NCI-H2107 treated with DMSO at 0.1 percent for 48 hours (cell line): ENCODE data around the gene CA9.

Experiments used
- DNase-seq: peaks from one replicate; lab custom pipeline; 2025; ENCODE audit not compliant: unreplicated experiment; lab: John Stamatoyannopoulos, UW

CA9 gene

DNA sequence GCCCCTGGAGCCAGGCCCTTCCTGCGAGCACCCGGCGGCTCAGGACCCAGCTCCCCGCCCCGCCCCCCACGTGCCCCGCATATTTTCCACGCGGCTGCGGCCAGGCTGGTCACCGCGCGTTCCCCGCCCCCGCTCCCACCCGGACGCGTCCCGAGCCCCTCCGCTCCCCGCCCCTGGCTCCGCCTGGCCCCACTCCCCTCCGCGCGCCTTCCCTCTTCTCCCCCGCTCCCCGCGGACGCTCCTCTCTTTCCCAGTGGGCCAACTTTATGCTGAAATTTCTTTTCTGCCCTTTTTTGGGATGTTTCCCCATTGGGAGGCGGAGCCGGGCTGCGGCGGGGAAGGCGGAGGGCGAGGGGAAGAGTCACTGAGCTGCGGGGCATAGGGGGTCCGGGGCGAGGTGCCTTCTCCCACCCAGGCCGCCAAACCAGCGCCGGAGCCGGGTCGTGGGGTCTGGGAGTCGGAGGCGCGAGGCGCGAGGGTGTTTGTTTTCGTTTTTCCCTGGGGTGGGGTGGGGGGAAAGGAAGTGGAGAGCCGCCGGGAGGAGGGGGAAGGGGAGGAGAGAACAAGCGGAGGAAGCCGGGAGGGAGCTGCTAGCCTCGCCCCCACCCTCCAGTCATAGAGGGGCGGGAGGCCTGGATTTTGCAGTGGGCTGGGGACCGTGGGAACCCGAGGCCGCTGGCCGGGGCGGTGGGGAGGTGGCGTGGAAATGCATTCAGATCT lies 17.0 kb downstream of the CA9 start:
- DNase-seq: peak; percentile 8

DNA sequence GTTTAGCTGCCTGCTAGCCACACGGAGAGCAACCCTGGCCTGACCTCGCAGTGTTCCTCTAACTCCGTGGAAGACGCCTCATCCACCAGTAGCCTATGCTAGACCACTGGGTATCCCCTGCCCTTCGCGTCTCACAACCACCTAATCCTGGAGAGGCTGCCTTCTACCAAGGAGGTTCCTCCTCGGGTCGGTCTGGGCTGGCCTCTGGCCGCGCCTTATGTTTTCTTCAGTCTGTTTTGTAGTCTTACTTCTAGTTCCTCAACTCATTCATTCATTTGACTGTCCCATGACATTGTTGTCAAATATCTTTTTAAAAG lies 17.6 kb downstream of the CA9 start:
- DNase-seq: no peak

DNA sequence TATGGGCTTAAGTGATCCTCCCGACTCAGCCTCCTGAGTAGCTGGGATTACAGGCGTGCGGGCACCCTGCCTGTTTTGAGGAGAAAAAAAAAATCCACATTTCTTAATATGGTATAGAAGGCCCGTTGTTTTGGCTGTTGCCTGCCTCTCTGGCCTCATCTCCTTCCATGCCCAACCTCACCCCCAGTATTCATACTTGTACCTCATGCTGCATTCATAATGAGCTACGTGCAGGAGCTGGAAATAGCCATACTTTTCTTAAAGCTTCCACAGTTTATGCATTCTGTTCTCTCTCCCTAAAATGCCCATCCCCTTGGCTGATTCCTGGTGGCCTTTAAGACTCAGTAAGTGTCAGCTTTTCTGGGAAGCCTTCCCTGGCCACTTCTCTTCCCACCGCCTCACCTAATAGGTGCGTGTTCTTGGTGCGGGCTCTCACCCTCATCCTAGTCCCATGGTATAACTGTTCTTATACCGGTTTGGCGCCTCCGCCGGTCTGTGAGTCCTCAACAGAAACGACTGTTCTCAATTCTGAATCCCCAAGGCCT lies 18.1 kb downstream of the CA9 start:
- DNase-seq: no peak

DNA sequence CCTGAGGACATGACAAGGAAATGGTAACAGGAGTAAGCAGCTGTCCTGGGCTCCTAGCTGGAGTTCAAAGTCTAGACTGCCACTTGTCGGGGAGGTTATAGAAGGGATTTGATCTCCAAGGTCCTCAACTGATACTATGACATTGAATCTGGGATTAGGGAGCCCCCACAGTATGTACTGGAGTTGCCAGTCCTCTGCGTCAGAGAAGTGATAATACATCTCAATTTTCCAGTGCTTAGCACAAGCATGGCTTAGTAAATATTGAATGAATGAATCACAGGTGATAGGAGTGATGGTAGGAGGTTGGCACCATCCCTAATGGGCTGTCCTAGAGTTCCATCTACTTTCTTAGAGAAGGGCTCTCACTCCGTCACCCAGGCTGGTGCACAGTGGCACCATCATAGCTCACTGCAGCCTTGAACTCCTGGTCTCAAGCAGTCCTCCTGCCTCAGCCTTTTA lies 22.2 kb downstream of the CA9 start:
- DNase-seq: no peak

DNA sequence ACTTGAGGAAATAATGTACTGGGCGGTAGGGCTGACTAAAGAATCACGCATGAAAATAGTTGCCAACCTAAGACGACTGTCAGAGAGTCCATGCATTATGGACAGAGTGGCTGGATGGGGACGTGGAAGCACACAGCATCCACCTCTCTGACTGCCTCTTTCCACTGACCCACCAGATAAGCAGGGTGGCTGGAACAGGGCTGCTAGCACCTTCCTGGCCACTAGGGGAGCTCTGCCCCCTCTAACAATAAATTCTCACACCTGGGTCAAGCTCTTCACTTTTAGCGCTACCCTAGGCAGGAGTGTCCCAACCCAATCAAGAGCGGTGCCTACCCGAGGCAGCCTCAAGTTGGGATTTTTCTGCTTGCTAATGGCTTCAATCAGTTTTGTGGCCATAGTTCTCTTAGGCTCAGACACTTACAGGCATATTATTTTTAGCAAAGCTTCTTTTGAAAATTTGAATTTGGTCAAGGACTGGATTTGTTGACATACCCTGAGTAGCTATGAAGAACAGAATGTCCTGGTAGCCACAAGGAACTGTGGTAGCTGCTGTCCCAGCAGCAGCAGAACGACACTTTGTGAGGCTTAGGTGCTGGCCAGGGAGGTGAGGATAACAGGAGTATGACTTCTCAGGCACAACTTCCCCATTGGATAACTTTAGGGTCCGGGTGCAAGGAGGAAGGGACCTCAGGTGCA lies 22.9 kb downstream of the CA9 start:
- peak; percentile 7 for DNase-seq

DNA sequence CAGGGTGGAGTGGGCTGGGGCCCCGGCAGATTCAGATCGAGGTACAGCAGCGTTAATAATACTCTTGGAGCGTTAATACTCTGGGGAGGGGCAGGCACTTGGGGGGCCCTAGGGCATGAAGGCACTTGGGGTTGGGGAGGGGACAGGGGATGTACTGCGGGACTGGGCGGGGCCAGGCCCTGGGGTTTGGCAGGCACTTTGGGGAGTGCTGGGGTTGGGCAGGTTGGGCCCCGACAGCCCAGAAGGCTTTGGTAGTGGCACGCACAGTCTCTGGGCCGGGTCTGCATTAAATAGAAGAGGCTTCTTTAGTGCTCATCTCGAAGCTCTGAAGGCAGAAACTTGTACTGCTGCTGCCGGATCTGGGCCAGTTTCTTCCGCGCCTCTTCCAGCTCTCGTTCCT lies 23.8 kb downstream of the CA9 start:
- DNase-seq: no peak

DNA sequence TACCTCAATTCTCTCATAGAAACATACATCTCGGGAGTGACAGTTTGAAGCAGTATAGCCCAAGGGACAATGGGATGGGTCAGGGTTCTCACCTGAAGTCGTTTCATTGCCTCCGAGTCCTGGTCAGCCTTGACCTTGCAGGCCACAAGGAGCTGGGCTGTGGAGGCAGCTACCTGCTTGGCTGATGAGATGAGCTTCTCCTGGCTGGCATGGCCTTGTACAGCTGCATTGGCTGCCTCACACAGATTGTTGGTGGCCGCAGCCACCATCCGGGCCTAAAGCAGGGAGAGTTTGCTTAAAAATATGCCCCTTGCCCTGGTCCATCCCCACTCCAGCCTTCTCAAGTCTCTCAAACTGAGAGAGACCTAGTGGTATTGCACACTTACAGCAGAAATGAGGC lies 24.5 kb downstream of the CA9 start:
- no peak for DNase-seq

DNA sequence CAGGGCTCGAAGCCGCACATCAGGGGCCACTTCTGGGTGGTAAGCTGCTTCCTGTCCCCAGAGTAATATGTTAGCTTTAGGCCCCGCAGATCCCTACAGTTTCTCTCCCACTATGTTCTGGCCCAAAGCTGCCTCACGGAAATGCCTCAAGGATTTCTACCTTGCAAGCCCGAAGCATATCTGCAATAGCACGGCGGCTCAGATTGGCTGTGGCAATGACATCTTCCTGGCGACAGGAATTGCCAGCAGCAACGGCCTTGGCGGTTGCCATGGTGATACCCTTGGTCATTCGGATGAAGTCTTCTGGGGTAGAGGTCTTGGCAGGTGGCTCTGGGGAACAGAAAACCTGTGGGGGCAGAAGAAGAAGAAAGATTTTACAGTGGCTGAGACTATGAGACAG lies 26.3 kb downstream of the CA9 start:
- no peak for DNase-seq

DNA sequence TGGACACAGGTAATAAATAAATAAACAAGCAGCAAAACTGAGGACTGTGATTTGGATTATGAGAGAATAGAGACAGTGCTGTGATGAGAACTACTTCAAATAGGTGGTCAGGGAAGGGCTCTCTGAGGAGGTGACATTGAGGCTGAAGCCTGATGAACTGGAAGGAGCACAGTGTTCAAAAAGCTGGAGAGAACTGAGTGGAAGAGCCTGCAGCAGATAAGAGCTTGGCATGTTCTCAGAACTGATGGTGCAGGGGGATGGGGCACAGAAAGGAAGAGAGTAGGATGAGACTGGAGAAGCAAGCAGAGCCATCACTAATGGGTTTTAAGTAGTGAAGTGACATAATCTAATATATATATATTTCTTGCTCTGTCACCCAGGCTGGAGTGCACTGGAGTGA lies 27.2 kb downstream of the CA9 start:
- DNase-seq: no peak

DNA sequence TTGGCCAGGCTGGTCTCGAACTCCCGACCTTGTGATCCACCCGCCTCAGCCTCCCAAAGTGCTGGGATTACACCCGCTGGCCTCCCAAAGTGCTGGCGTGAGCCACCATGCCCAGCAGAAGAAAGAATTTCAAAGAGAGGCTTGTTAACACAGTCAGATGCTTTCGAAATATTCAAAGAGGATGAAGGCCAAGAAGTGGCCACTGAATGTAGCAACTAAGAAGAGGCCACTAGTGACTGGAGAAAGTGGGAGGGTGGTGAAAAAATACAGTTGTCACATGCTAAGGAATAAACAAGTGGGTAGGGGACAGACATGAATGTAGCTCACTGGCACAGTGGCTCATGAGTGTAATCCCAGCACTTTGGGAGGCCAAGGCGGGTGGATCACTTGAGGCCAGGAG lies 29.0 kb downstream of the CA9 start:
- DNase-seq: no peak

DNA sequence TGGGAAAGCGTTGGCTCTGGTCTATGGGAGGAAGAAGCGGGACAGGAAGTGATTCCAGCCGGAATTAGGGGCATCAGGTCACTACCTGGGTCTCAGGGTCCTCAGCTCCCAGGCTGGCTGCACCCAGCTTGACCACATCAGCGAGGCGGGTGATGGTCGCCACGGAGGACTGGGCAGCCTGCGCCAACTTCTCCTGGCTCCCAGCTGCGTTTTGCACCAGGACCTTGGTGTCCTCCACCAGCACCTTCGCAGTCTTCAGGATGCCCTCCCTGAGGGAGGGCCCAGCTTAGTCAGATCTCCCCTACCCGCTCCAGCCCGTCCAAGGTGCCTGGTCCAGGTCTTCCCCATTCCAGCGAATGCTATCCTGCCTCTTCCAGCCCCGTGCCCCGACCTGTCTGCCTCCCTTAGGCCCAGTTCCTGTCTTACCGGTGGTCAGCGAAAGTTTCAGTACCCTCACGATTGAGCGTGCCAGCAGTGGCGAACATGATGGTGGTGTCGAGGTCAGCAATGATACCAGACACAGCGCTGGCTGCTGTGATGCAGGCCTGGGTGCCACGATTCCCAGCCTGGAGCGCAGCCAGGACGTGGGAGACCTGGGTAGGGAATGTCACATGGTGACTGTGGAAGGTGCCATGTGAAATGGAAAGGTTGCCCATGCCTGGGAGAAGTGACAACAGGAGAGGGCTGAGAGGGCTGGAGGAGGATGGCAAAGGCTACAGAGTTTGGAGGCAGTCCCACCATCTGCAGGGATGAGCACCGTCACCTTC lies 30.4 kb downstream of the CA9 start:
- DNase-seq: no peak

DNA sequence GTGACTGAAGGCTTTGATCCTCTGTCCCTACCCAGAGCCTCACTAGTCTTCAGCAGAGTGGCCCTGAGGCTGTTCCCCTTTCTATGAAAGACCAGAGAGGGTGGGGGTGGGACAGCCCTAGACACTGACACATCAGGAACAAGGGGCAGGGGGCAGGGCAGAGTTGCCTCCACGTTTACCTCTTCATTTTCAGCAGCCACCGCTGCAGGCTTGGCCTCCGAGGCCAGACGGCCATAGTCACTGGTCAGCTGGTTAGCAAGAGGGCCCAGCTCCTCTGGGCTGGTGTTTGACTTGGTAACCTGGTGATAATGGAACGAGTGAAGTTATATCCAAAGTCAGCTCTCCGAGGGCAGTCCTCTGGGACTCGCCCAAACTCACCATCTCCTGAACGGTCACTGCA lies 31.6 kb downstream of the CA9 start:
- no peak for DNase-seq

DNA sequence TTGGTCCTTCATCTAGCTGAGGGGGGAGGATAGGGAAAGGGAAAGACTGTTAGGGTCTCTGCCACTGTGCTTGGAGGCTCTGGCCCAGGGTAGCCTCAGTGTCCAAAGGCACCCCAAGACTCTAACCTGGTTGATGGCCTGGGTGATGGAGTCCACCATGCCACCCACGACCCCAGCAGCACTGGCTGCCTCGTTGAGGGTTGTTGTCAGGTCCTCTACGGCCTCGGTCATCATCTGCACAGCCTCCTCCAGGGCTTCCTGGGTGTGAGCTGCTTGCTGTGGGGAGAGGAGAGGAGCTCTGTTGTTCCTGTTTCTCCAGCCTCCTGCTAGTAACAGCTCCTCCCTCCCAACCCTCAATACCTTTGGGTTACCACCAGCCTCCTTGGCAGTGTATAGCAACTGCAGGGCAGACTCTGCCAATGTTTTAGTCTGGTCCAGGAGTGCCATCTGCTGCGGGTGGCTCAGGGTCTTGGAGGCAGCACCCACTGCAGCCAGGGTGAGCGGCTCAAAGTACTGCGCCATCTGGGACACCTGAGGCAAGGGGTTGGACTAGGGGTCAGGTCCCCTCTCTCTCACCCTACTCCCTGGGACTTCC lies 32.2 kb downstream of the CA9 start:
- DNase-seq: no peak

DNA sequence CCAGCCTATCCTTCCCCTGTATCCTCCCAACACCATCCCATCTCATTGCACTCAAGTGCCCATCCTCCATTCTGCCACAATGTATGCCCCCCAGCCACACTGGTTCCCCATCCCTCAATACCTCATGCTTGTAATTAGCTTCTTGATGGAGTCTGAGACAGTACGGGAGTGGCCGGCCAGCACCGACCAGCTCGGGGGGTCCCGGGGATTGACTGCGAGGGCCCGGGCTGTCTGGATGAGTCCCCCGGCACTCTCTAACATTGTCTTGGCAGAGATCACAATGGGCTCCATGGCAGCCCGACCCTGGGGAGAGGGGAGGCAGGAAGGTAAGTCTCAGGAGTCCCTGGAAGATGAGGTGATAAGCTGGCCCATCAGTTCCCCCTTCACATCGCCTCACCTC lies 33.2 kb downstream of the CA9 start:
- no peak for DNase-seq

DNA sequence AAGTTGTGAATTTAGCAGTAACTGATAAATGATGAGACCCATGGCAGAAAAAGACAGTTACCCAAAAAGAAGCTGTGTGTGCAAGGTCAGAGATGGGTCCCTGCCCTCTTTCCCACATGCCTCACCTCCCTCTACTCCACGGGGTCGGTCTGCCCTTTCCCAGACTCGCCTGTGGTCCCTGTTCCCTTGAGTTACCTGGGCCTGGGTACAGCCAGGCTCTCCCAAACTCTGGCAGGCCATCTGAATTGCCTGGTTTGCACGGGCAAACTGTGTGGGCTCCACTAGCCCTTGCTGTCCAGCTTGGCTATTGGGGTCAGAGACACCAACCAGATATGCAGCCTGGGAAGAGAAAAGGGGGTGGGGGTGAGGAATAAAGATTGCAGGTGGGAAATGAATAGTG lies 34.4 kb downstream of the CA9 start:
- no peak for DNase-seq

DNA sequence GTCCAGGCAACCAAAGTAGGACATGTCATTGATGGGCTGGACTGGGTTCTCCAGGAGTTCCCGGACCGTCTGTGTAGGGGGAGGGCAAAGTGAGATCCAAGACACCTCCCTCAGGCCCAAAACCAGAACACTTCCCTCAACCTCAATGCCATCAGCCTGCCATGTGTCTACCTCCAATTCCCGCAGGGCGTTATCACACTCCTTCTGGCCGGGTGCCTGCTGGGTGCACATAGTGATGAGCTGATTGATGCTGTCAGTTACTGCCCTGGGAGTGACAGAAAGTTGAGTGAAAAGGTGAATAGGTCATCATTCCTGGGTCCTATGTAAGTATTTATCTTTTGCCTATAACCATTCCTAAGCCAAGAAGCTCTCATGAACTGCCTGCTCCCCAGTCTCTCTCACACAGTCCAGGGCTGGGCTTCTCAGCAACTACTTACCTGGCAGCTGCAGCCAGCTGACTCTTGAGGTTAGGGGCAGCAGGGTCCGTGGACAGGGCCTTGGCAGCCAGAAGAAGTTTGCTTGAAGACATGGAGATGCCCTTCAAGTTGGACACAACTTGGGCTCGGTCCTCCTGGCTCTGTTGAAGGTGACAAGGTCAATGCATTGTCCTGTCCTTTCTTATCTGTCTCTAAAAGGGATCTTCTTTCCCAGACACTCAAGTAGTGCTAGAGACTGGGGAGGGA lies 37.2 kb downstream of the CA9 start:
- no peak for DNase-seq

DNA sequence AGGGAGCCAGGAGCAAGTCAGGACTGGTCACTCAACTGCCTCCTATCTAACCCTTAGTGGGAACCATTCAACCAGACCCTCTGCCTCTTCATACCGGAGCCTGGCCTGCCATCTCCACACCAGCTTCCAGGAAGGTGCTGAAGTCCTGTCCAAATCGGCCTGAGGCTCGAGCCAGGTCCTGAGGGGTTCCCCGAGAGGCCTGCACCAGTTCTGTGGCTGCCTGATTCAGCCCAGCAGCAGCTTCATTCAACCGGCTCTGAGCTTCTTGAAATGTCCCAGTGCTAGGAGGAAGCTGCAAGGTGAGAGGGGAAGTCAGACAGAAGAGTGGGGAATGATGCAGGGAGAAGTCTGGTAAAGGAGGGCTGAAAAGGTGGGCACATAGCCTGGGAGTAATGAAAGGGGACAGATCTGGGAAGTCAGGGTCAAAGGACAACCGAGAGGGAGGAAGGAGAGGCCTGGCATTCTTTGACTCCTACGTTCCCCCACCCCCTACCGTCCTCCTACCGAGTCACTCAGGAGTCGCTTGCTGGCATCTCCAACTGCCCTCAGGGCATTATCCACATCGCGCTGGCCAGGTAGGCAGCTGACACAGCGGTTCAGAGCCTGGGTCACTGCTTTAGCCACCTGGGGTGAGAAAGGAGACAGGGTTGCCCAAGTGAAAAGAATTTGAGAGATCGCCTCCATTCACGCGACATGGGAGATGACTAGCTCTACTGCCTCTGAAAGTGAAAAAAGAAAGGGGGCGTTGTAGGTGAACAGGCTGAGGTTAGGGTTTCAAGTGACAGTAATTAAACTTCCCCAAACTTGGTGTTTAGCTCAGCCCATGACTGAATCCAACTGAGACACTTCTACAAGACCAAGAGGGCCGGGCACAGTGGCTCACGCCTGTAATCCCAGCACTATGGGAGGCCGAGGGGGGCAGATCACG lies 38.0 kb downstream of the CA9 start:
- no peak for DNase-seq

DNA sequence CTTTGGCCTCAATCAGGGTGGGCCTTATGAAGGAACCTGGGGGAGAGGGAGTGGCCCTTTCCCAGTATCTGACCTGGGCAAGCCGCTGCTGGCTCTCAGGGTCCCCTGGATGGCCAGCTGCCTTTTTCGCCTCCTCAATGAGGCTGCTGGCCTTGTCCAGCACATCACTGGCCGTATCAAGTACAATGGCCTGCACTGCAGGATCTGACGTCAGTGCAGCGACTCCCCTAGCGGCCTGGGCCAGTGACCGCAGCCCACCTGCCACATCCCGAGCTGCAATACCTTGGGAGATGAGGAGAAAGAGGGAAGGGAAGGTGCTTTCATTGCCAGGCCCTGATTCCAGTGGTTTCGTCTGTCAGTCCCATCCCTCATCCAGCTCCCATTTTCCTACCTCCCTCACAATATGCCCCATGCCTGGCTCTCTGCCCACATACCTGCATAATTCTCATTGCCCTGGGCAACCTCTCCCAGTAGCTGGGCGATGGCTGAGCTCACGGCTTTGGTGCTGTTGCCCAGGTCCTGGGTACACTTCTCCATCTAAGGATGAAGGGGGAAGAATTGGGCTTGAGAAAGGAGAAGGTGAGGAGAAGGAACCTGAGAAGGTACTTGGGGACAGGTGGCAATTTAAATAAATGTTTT lies 39.2 kb downstream of the CA9 start:
- DNase-seq: no peak

DNA sequence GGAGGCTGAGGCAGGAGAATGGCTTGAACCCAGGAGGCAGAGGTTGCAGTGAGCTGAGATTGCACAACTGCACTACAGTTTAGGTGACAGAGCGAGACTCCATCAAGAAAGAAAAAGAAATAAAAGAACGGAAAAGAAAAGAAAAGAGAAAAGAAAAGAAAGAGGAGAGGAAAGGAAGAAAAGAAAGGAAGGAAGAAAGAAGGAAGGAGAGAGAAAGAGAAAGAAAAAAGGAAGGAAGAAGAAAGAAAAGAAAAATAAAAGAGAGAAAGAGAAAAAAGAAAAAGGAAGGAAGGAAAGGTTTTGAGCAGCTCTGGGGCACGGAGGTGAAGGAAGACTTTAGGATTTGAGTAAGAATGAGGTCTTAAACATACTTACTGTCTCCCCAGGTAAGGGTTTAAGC lies 39.9 kb downstream of the CA9 start:
- DNase-seq: no peak
